UCSD-AML1 (cell line): ENCODE measurements around the gene VSTM4.

ENCODE experiments used
- DNase-seq: peaks from one replicate; lab custom pipeline; 2025; ENCODE audit not compliant: unreplicated experiment; lab: John Stamatoyannopoulos, UW

The VSTM4 gene

GRCh38 chr10:49049660-49050059 lies 65.7 kb downstream of the VSTM4 start:
- DNase-seq = no peak

GRCh38 chr10:49047128-49047639 lies 68.1 kb downstream of the VSTM4 start:
- DNase-seq = no peak

- DNase-seq = no peak
These were observed 70.8 kb downstream of the VSTM4 start for GRCh38 chr10:49044293-49045193.

- DNase-seq = no peak
These were observed 74.7 kb downstream of the VSTM4 start for GRCh38 chr10:49040601-49041000.

- DNase-seq = no peak
These were observed 75.9 kb downstream of the VSTM4 start for GRCh38 chr10:49039409-49039808.

- DNase-seq = no peak
These were observed 76.6 kb downstream of the VSTM4 start for GRCh38 chr10:49038711-49039110.

- no peak for DNase-seq
These were observed 78.1 kb downstream of the VSTM4 start for GRCh38 chr10:49037187-49037586.

GRCh38 chr10:49036638-49037037 lies 78.7 kb downstream of the VSTM4 start:
- no peak for DNase-seq

- no peak for DNase-seq
These were observed 79.4 kb downstream of the VSTM4 start for GRCh38 chr10:49035920-49036319.

- no peak for DNase-seq
These were observed 80.4 kb downstream of the VSTM4 start for GRCh38 chr10:49034925-49035324.

- no peak for DNase-seq
These were observed 81.4 kb downstream of the VSTM4 start for GRCh38 chr10:49033939-49034338.

- no peak for DNase-seq
These were observed 85.7 kb downstream of the VSTM4 start for GRCh38 chr10:49029666-49030065.

GRCh38 chr10:49028639-49029038 lies 86.7 kb downstream of the VSTM4 start:
- no peak for DNase-seq

GRCh38 chr10:49025347-49025983 lies 89.9 kb downstream of the VSTM4 start:
- DNase-seq = no peak

- no peak for DNase-seq
These were observed 90.8 kb downstream of the VSTM4 start for GRCh38 chr10:49024484-49024883.

GRCh38 chr10:49023752-49024151 lies 91.6 kb downstream of the VSTM4 start:
- no peak for DNase-seq

- DNase-seq = no peak
These were observed 92.3 kb downstream of the VSTM4 start for GRCh38 chr10:49023071-49023470.

- no peak for DNase-seq
These were observed 93.6 kb downstream of the VSTM4 start for GRCh38 chr10:49021685-49022084.

- no peak for DNase-seq
These were observed 99.6 kb downstream of the VSTM4 start for GRCh38 chr10:49015700-49016099.

GRCh38 chr10:49012603-49013002 lies 102.7 kb downstream of the VSTM4 start:
- DNase-seq = no peak

GRCh38 chr10:49011756-49012155 lies 103.6 kb downstream of the VSTM4 start:
- no peak for DNase-seq

GRCh38 chr10:49010865-49011264 lies 104.5 kb downstream of the VSTM4 start:
- no peak for DNase-seq
